Transverse colon (tissue), 4 donors: ENCODE results near the gene TRMT1.

ENCODE experiments used
- EP300 ChIP-seq: sonication (generic); formaldehyde crosslinking; IDR thresholded peaks from one replicate; pipeline ENCODE4 v1.6.1; 2017; ENCODE audit warnings: antibody characterized with exemption, low read depth
- POLR2AphosphoS5 ChIP-seq, 3 donors: sonication (generic); formaldehyde crosslinking; IDR thresholded peaks; one replicate each; pipeline ENCODE4 v1.6.1; 2016; ENCODE audit warnings: antibody characterized with exemption in 3 of 3
- TF ChIP-seq, protein P1 (sequence below), 5 experiments: fragments of 200-600 bp in 3 of 5; fragments of 450-650 bp in 2 of 5; sonication (generic) in 3 of 5; IDR thresholded peaks; 1 replicate in 2 of 5; 2 replicates in 3 of 5; pipeline ENCODE4 v1.5.1; 2016 to 2017; ENCODE audit warnings: antibody characterized with exemption in 5 of 5, inconsistent platforms in 3 of 5, mild to moderate bottlenecking in 2 of 5, moderate library complexity in 1 of 5

- TF ChIP-seq, protein P1, sequence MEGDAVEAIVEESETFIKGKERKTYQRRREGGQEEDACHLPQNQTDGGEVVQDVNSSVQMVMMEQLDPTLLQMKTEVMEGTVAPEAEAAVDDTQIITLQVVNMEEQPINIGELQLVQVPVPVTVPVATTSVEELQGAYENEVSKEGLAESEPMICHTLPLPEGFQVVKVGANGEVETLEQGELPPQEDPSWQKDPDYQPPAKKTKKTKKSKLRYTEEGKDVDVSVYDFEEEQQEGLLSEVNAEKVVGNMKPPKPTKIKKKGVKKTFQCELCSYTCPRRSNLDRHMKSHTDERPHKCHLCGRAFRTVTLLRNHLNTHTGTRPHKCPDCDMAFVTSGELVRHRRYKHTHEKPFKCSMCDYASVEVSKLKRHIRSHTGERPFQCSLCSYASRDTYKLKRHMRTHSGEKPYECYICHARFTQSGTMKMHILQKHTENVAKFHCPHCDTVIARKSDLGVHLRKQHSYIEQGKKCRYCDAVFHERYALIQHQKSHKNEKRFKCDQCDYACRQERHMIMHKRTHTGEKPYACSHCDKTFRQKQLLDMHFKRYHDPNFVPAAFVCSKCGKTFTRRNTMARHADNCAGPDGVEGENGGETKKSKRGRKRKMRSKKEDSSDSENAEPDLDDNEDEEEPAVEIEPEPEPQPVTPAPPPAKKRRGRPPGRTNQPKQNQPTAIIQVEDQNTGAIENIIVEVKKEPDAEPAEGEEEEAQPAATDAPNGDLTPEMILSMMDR (IDR thresholded peaks at IDR 0.05), result no peak
- TF ChIP-seq EP300 (no peak), POLR2AphosphoS5 (IDR thresholded peaks at IDR 0.05) (no peak)
Observed at GRCh38 chr19:13103581-13104359, 12.8 kb downstream of the TRMT1 start.
